SK-N-MC (cell line): ENCODE data around the gene ZNF146.

Source experiments
- EZH2 ChIP-seq: fragments of 200-600 bp; sonication (generic); IDR thresholded peaks from one replicate; pipeline ENCODE4 v1.6.1; 2017; ENCODE audit warnings: antibody characterized with exemption
- POLR2AphosphoS5 ChIP-seq: IDR thresholded peaks from 2 replicates; pipeline ENCODE4 v1.6.1; 2012; ENCODE audit warnings: mild to moderate bottlenecking, low read depth, low read length, borderline replicate concordance

DNA sequence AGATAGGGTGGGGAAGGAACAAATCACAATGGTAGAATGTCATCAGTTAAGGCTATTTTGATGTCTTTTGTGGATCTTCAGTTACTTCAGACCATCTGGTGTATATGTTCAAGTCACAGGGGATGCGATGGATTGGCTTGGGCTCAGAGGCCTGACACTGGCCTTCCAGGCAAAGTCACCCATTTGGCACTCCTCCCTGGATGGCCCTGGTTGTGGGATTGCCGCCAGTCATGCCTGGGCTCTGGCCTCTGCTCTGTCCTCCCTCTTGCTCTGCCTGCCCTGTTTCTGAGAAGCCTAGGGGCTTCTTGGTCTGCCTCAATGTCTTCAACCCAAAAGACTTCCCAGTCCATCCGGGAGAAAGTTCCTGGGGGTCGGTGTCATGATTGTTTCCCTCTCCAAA, 50.2 kb downstream of the ZNF146 start:
- TF ChIP-seq EZH2 (no peak), POLR2AphosphoS5 (no peak)
